ENCODE data around the gene PDLIM3. TPM values are rescaled to one million over a fixed set of nuclear protein-coding genes. Genes with fewer than 3 reads are reported as not detected.

PDLIM3 gene
- total RNA-seq, 2 donors from 2014 or later, result 835 to 1,176 TPM

GRCh38 chr4:185567381-185568376 lies 32.4 kb upstream of the PDLIM3 start:
- Histone ChIP-seq H3K27ac (peak overlapping the region; percentile 94 to 96), H3K4me1 (ENCODE audit: control insufficient read depth in 1 of 2, low read depth in 2 of 2) (peaks cover 15 to 57% of the 10 kb centered on the region in 2 donors), H3K27me3 (replicated peaks; ENCODE audit: insufficient read depth) (no peaks in the 10 kb centered on the region), H3K9me3 (no peaks in the 10 kb centered on the region), H3K4me3 (peak overlapping the region; percentile 40), H3K36me3 (no peaks in the 10 kb centered on the region)
- TF ChIP-seq CTCF (IDR thresholded peaks at IDR 0.05), result no peak
- ATAC-seq (ENCODE audit: insufficient number of reproducible peaks, low FRiP score, low read depth) (peak; percentile 72), DNase-seq (ENCODE audit: low spot score) (no peak)

- H3K27me3 ChIP-seq (replicated peaks; ENCODE audit: insufficient read depth), result no peaks in the 10 kb centered on the region
- TF ChIP-seq CTCF (IDR thresholded peaks at IDR 0.05), result no peak
- H3K4me3 ChIP-seq, result peak overlapping the region; percentile 40
- peaks cover 15 to 56% of the 10 kb centered on the region in 2 donors for H3K4me1 ChIP-seq (ENCODE audit: control insufficient read depth in 1 of 2, low read depth in 2 of 2)
- peak overlapping the region; percentile 94 to 96 for H3K27ac ChIP-seq
- H3K9me3 ChIP-seq, result no peaks in the 10 kb centered on the region
- no peaks in the 10 kb centered on the region for H3K36me3 ChIP-seq
- ATAC-seq (ENCODE audit: insufficient number of reproducible peaks, low FRiP score, low read depth) (peak; percentile 70), DNase-seq (ENCODE audit: low spot score) (peak; percentile 33)
Measured at GRCh38 chr4:185566972-185567371, 31.7 kb upstream of the PDLIM3 start.

- Histone ChIP-seq H3K9me3 (no peaks in the 10 kb centered on the region), H3K4me3 (no peak overlapping the region), H3K4me1 (ENCODE audit: control insufficient read depth in 1 of 2, low read depth in 2 of 2) (peaks cover 15 to 51% of the 10 kb centered on the region in 2 donors), H3K27ac (peak overlapping the region; percentile 94 to 96), H3K36me3 (no peaks in the 10 kb centered on the region), H3K27me3 (replicated peaks; ENCODE audit: insufficient read depth) (no peaks in the 10 kb centered on the region)
- ATAC-seq (ENCODE audit: insufficient number of reproducible peaks, low FRiP score, low read depth) (no peak), DNase-seq (ENCODE audit: low spot score) (no peak)
- no peak for TF ChIP-seq CTCF (IDR thresholded peaks at IDR 0.05)
Measured at GRCh38 chr4:185566425-185566824, 31.1 kb upstream of the PDLIM3 start.

GRCh38 chr4:185565696-185566095 lies 30.4 kb upstream of the PDLIM3 start:
- ATAC-seq (ENCODE audit: insufficient number of reproducible peaks, low FRiP score, low read depth), result no peak
- no peak for DNase-seq (ENCODE audit: low spot score)
- no peaks in the 10 kb centered on the region for H3K27me3 ChIP-seq (replicated peaks; ENCODE audit: insufficient read depth)
- H3K9me3 ChIP-seq, result no peaks in the 10 kb centered on the region
- H3K4me3 ChIP-seq, result no peak overlapping the region
- no peaks in the 10 kb centered on the region for H3K36me3 ChIP-seq
- peaks cover 15 to 48% of the 10 kb centered on the region in 2 donors for H3K4me1 ChIP-seq (ENCODE audit: control insufficient read depth in 1 of 2, low read depth in 2 of 2)
- no peak for TF ChIP-seq CTCF (IDR thresholded peaks at IDR 0.05)
- peak overlapping the region; percentile 94 to 96 for H3K27ac ChIP-seq

GRCh38 chr4:185564349-185564748 lies 29.0 kb upstream of the PDLIM3 start:
- ATAC-seq (ENCODE audit: insufficient number of reproducible peaks, low FRiP score, low read depth) (no peak), DNase-seq (ENCODE audit: low spot score) (no peak)
- Histone ChIP-seq H3K4me3 (no peak overlapping the region), H3K4me1 (ENCODE audit: control insufficient read depth in 1 of 2, low read depth in 2 of 2) (peaks cover 20 to 61% of the 10 kb centered on the region in 2 donors), H3K36me3 (no peaks in the 10 kb centered on the region), H3K9me3 (no peaks in the 10 kb centered on the region), H3K27me3 (replicated peaks; ENCODE audit: insufficient read depth) (no peaks in the 10 kb centered on the region), H3K27ac (peak overlapping the region in 1 of 2 donors; percentile 66)
- no peak for TF ChIP-seq CTCF (IDR thresholded peaks at IDR 0.05)

Data from thoracic aorta (tissue), 2 donors.